Activated CD4-positive, alpha-beta T cell treated with anti-CD3 and anti-CD28 coated beads, Interleukin-10, Interleukin-2, amounts not matched to agents 100 ng/mL and 50 ng/mL, durations not matched to agents 16 hours and 8 hours (primary cell): ENCODE measurements around the gene LGALS13.
"Not testable (repeated sequence)": the region's sequence is repeated elsewhere in the genome, so short reads cannot be mapped to it uniquely, and the experiment has no call there.

Source experiments
- DNase-seq: peaks from one replicate; pipeline ENCODE4 v3.0.0-alpha.2; 2020

LGALS13 gene

DNA sequence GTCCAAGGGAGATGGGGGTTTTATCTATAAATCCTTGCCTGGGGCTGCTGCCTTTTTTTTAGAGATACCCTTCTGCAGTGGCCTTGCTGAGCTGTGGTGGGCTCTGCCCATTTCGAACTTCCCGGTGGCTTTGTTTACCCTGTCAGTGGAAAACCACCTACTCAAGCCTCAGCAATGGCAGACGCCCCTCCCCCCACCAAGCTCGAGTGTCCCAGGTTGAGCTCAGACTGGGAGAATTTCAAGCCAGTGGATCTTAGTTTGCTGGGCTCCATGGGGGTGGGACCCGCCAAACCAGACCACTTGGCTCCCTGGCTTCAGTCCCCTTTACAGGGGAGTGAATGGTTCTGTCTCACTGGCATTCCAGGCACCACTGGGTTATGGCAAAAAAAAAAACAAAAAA lies 21.6 kb downstream of the LGALS13 start:
- no peak for DNase-seq

DNA sequence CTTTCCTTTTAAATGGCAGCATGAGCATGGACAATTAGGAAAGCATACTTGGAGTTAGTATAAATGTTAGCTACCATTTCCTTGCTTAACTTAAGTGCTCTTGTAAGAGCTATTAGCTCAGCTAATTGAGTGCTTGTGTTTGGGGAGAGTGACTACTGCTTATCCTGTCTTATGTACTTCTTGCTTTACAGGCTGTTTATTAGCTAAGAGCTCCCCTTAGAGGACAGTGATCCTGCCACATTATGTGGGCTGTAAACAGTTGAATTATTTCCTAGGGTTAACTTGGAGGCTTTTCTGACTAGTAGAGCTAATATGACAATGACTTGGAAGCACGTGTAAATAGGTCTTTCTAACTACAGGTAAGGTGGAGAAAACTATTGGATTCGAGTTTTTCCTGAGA lies 25.3 kb downstream of the LGALS13 start:
- DNase-seq: not testable (repeated sequence)

DNA sequence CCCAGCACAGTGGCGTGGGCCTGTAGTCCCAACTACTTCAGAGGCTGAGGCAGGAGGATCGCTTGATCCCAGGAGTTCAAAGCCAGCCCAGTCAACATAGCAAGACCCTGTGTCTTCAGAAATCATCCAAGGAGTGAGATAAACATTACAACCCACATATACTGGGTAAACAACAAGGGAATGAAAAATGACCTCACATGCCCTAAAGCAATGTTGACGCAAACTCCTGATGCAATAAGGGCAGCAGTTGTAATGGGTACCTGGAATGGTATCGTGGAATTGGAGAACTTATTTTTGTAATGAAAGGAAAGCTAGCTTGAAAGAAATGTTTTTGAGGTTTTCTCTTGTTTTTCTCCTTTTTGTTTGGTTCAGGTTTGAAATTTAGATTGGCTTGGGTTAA lies 28.9 kb downstream of the LGALS13 start:
- DNase-seq: no peak

DNA sequence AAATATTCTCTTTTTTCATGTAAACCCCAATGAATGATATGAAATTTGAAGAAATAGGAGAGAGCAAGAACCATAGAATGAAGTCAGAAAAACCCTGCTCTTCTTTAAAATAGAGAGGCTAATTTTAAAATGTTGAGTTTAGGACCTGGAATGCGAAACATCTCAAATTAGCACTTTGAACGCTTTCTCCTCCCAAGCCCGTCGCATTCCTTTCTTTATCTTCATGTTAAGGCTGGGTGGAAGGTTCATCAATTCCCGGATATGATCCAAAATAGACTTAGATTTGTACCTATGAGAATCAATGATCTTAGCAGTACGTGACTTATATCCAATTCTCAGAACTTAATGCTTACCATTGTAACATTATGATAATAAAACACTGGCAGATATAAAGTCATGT lies 29.3 kb downstream of the LGALS13 start:
- no peak for DNase-seq

DNA sequence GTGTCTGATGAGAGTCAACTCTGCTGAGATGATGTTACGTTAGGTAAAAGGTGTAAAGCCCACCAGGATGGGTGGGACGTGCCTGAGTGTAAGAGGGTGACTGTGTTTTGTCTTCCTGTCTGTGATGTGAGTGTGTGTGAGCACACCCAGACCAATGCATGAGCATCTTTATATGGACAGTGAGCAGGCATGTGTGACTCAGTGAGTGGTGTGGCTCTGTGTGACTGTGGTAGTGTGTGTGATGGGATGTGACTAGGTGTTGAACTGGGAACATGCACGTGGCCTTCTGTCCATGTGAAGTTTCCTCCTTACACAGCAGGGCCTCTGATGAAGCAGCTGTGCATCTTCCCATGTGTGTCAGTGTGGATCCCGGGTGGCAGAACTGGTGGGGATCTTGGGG lies 35.6 kb downstream of the LGALS13 start:
- DNase-seq: no peak

DNA sequence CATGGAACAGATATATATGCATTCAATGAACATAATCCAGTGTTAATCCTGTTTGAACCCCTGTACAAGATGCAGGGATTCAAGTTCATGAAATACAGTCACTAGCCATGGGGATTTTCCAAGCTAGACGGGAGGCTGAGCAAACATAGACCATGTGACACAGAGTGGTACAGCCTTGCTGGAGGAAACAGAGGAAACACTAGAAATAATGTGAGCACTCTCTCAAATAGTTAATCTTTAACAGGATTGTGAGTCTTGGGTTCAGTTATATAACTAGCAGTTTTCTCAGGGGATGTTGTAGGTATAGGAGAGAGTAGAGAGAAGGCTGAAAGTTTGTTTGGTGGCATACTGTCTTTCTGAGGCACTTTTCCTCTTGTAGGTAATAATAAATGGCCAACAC lies 39.4 kb downstream of the LGALS13 start:
- DNase-seq: no peak

DNA sequence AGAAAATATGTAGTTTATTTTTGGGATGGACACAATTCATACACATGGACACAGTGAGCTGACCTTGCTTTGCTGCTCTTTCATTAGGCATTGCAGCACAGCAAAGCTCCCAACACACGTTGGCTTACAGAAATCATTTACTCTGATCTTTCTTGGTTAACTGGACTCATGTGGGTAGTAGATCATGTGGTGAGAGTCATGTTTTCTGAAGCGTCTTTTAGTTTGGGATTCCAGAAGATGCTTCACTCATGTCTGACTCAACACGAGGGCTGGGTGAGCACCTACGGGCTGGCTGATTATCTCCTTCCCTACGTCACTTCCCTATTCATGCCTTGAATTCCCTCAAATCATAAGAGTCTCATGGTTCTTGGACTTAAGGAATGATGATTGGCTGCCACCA lies 41.3 kb downstream of the LGALS13 start:
- no peak for DNase-seq

DNA sequence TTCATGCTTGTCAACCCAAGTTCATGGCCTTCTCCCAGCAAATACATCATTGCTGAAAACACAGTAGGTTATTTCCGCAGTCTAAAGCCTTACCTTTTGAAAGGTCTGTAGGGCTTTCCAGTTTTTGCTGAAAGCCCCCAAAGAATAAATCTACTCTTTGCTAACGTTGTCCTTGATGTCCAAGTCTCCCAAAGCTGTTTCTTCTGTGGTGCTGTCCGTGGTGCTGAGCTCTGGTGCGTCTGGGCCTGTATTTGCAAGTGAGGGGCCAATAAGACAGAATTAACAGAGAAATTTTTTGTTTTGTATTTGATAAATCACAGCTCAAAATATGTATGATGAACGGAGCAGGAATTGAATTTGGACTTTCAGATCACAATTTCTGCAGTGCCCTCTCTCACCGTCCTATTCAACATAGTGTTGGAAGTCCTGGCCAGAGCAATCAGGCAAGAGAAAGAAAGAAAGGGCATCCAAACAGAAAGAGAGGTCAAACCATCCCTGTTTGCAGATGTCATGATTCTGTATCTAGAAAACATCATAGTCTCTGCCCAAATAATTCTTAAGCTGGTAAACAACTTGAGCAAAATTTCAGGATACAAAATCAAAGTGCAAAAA lies 43.6 kb downstream of the LGALS13 start:
- DNase-seq: no peak

DNA sequence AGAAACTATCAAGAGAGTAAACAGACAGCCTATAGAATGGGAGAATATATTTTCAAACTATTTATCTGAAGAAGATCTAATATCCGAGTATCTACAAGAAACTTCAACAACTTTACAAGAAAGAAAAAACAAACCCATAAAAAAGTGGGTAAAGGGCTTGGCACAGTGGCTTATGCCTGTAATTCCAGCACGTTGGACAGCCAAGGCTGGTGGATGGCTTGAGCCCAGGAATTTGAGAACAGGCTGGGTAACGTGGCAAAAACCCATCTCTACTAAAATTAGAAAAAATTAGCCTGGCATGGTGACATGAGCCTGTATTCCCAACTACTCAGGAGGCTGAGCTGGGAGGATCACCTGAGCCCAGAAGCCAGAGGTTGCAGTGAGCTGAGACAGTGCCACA lies 45.6 kb downstream of the LGALS13 start:
- no peak for DNase-seq

DNA sequence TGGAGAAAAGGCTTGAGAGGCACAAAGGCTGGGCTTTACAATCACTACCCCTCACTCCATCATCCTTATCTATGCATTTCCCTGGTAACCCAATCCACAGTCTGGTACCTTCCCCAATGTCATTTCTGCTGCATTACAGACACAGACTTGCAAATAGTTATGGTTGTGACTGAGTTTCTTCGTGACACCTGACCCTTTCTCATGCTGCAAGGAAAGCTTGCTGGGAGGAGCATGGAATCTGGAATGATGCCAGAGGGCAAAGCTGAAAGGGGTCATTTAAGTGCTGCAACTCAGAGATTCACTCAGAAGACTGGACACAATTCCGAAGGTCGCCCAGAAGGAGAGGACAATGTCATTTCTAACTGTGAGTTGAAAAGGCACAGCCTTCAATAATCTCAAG lies 53.3 kb downstream of the LGALS13 start, which contains the start of gene LGALS16:
TSS of gene LGALS16 (plus strand) at position 301 of the 400 bp plus-strand sequence. CDS start at position 350, 49 bp downstream.
- no peak for DNase-seq
